ENCODE measurements around the gene GLRA3. TPM values are rescaled to one million over a fixed set of nuclear protein-coding genes. Genes with fewer than 3 reads are reported as not detected.

The GLRA3 gene
- total and polyA plus RNA-seq, 10 of the 15 experiments (the other 5 are each of a cell fraction or from before 2014, with no cell fraction given) = not detected

DNA sequence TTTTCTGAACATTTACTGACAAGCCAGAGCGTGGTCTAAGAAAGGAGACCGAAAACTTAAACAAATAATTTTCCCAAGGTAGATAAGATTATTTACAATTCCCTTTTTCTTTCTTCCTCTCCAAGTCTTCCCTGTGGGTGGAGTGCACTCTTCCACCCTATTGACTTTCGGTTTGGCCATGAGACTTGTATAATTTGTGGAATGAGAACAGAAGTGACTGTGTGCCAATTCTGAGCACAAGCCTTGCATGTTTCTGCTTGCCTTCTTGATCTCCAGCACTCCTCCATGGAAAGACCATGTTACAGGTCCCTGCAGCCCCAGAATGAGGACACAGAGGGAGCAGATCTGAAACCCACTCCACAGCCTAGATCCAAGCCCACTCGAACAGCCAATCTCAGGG lies 156.8 kb downstream of the GLRA3 start (continued):
- TF ChIP-seq, protein P1, sequence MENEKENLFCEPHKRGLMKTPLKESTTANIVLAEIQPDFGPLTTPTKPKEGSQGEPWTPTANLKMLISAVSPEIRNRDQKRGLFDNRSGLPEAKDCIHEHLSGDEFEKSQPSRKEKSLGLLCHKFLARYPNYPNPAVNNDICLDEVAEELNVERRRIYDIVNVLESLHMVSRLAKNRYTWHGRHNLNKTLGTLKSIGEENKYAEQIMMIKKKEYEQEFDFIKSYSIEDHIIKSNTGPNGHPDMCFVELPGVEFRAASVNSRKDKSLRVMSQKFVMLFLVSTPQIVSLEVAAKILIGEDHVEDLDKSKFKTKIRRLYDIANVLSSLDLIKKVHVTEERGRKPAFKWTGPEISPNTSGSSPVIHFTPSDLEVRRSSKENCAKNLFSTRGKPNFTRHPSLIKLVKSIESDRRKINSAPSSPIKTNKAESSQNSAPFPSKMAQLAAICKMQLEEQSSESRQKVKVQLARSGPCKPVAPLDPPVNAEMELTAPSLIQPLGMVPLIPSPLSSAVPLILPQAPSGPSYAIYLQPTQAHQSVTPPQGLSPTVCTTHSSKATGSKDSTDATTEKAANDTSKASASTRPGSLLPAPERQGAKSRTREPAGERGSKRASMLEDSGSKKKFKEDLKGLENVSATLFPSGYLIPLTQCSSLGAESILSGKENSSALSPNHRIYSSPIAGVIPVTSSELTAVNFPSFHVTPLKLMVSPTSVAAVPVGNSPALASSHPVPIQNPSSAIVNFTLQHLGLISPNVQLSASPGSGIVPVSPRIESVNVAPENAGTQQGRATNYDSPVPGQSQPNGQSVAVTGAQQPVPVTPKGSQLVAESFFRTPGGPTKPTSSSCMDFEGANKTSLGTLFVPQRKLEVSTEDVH (IDR thresholded peaks at IDR 0.05; ENCODE audit: low read depth, partially characterized antibody) = no peak

DNA sequence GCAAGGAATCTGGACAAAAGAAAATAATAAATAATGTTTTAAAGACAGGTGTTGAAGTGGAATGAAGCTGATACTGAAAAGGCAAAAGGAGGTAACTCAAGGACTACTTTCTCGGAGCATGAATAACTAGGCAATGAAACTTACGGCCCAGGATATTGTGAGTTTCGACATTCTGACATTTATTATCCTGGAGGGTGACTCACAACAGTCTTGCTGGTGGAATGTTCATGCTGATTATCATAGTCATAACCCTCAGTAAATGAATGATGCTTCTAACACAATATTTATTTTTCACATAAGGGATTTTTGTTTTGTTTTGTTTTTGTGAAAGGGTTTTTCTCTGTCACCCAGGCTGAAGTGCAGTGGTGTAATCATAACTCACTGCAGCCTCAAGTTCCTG lies 159.8 kb downstream of the GLRA3 start:
- Histone ChIP-seq H3K4me1 (ENCODE audit: control insufficient read depth, insufficient read depth, low read length) (no peaks in the 10 kb centered on the region), H2AFZ (ENCODE audit: control insufficient read depth, low read depth, low read length) (no peak overlapping the region), H3K4me2 (ENCODE audit: control insufficient read depth, insufficient read depth) (no peak overlapping the region), H3K9ac (ENCODE audit: control insufficient read depth, insufficient read depth, low read length) (no peak overlapping the region), H3K27ac (ENCODE audit: control insufficient read depth, insufficient read depth) (no peak overlapping the region), H4K20me1 (ENCODE audit: control insufficient read depth, insufficient read depth) (no peaks in the 10 kb centered on the region), H3K27me3 (replicated peaks in 1 of 2; ENCODE audit: control insufficient read depth in 2 of 2, insufficient read depth in 2 of 2, low read length in 1 of 2) (no peaks in the 10 kb centered on the region), H3K36me3 (ENCODE audit: control insufficient read depth in 2 of 2, insufficient read depth in 2 of 2, low read length in 1 of 2) (no peaks in the 10 kb centered on the region), H3K79me2 (ENCODE audit: control insufficient read depth, insufficient read depth, low read length) (no peaks in the 10 kb centered on the region), H3K4me3 (no peak overlapping the region), H3K9me3 (replicated peaks; ENCODE audit: control insufficient read depth, insufficient read depth, low read length) (no peaks in the 10 kb centered on the region)
- ChIA-PET RAD21 (ENCODE audit: unreplicated experiment) (no interaction called here), POLR2A (no interaction called here), SMC1A (ENCODE audit: uncharacterized antibody, unreplicated experiment) (interaction anchor here (1.3 kb wide), 1 partner anchor 10 kb away, joined by 3 read pairs; no protein-coding TSS in a partner anchor), CTCF (no interaction called here)
- 15% methylated on average over 3 of the region's 3 CpGs for WGBS (ENCODE audit: insufficient coverage, insufficient replicate concordance, low lambda C conversion rate, missing lambda C conversion rate)
- intact Hi-C loops (cut with micrococcal nuclease; ENCODE audit: unreplicated experiment) (no loop called here), in situ Hi-C loops (cut with MboI) (no loop called here)
- BruUV-seq (replicated peaks) = no TSS peak
- FAIRE-seq (no peak), ATAC-seq (no peak), DNase-seq (ENCODE audit: low read depth, low spot score) (no peak)
- no peak for TF ChIP-seq WRNIP1 (IDR thresholded peaks at IDR 0.05; ENCODE audit: borderline replicate concordance, low read depth, low read length)
- TF ChIP-seq, protein P2, sequence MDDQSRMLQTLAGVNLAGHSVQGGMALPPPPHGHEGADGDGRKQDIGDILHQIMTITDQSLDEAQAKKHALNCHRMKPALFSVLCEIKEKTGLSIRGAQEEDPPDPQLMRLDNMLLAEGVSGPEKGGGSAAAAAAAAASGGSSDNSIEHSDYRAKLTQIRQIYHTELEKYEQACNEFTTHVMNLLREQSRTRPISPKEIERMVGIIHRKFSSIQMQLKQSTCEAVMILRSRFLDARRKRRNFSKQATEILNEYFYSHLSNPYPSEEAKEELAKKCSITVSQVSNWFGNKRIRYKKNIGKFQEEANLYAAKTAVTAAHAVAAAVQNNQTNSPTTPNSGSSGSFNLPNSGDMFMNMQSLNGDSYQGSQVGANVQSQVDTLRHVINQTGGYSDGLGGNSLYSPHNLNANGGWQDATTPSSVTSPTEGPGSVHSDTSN (IDR thresholded peaks at IDR 0.05; ENCODE audit: insufficient replicate concordance, low read depth, low read length) = no peak
- no peak for TF ChIP-seq EP300 (IDR thresholded peaks at IDR 0.05; ENCODE audit: borderline replicate concordance in 1 of 2, control insufficient read depth in 1 of 2, low read depth in 2 of 2, low read length in 2 of 2)
- no peak for TF ChIP-seq STAT1 (conservative IDR thresholded peaks at IDR 0.05)
- TF ChIP-seq SUZ12 (IDR thresholded peaks at IDR 0.05; ENCODE audit: unreplicated experiment) = no peak
- TF ChIP-seq, protein P3, sequence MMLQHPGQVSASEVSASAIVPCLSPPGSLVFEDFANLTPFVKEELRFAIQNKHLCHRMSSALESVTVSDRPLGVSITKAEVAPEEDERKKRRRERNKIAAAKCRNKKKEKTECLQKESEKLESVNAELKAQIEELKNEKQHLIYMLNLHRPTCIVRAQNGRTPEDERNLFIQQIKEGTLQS (IDR thresholded peaks at IDR 0.05; ENCODE audit: borderline replicate concordance, extremely low read depth, low read depth, low read length) = no peak
- no peak for TF ChIP-seq SIN3A (IDR thresholded peaks at IDR 0.05; ENCODE audit: low read depth, low read length)
- TF ChIP-seq, protein P4, sequence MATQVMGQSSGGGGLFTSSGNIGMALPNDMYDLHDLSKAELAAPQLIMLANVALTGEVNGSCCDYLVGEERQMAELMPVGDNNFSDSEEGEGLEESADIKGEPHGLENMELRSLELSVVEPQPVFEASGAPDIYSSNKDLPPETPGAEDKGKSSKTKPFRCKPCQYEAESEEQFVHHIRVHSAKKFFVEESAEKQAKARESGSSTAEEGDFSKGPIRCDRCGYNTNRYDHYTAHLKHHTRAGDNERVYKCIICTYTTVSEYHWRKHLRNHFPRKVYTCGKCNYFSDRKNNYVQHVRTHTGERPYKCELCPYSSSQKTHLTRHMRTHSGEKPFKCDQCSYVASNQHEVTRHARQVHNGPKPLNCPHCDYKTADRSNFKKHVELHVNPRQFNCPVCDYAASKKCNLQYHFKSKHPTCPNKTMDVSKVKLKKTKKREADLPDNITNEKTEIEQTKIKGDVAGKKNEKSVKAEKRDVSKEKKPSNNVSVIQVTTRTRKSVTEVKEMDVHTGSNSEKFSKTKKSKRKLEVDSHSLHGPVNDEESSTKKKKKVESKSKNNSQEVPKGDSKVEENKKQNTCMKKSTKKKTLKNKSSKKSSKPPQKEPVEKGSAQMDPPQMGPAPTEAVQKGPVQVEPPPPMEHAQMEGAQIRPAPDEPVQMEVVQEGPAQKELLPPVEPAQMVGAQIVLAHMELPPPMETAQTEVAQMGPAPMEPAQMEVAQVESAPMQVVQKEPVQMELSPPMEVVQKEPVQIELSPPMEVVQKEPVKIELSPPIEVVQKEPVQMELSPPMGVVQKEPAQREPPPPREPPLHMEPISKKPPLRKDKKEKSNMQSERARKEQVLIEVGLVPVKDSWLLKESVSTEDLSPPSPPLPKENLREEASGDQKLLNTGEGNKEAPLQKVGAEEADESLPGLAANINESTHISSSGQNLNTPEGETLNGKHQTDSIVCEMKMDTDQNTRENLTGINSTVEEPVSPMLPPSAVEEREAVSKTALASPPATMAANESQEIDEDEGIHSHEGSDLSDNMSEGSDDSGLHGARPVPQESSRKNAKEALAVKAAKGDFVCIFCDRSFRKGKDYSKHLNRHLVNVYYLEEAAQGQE (IDR thresholded peaks at IDR 0.05; ENCODE audit: low read depth, low read length) = no peak
- TF ChIP-seq SMAD5 (IDR thresholded peaks at IDR 0.05; ENCODE audit: low read depth) = no peak
- no peak for TF ChIP-seq TCF12 (IDR thresholded peaks at IDR 0.05; ENCODE audit: low read depth, low read length)
- no peak for TF ChIP-seq EED (IDR thresholded peaks at IDR 0.05; ENCODE audit: low read depth)
